ENCODE measurements around the gene MAST1.
A peak's percentile ranks its signal among the peaks of the same experiment; 100 is the strongest.
"Not testable (repeated sequence)": the region's sequence is repeated elsewhere in the genome, so short reads cannot be mapped to it uniquely, and the experiment has no call there.

Gene MAST1

DNA sequence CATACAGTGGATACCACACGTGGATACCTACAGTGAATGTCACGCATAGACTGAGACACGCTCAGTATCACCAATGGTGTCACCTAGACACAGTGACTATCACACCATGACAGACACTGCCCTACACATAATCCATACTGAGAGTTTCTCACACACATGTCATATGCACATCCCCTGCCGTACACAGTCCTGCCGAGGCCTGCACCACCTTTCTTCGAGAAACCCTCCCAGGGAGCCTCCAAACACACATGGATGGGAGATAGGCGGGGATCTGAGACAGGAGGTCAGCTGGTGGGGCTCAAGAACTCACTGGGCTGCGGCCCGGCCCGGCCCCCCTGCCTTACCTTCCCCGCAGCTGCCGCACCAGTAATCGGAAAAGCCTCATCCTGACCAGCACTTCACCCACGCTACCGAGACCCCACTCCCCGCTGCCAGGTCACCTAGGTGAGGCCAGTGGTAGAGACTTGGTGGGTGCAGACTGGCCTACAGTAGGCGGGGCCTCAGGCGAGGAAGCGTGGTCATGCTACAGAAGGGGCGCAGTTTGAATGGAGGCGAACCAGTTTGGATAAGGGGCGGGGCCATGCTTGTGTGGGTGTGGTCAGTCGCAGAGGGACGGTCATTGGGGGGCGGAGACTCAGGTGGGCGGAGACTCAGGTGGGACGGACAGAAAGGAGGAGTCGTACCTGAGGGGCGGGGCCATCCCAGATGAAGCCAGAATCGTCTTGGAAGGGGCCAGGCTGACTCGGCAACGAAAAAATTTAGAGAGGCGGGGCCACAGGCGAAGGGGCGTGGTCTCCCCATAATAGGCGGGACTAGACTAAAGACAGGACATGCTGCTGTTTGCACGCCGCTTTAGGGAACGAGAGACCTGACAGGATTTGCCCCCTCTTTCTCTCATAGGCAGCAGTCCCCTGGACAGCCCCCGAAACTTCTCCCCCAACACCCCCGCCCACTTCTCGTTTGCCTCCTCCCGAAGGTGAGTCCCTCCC is 2.1 kb downstream of the MAST1 start:
- peak; percentile 88 for DNase-seq (ENCODE audit: low spot score)

DNA sequence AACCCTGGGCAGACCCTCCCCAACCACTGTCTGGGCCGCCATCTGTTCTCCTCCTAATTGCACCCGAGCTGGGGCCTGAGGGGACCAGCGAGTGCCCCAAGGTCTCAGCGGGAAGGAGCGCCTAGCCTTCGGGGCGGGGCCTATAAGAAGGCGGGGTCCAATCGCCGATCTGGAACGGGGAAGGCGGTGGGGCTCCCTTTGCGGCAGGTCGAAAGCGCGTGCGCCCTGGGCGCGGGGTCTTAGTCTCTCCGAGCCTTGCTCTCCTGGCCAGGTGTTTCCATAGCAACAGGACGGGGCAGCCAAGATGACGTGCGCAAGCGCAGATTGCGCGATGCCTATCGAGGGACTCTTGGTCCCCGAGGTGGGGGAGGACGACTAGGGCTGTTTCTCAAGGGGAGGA is 2.8 kb downstream of the MAST1 start:
- peak; percentile 52 for DNase-seq (ENCODE audit: low spot score)

DNA sequence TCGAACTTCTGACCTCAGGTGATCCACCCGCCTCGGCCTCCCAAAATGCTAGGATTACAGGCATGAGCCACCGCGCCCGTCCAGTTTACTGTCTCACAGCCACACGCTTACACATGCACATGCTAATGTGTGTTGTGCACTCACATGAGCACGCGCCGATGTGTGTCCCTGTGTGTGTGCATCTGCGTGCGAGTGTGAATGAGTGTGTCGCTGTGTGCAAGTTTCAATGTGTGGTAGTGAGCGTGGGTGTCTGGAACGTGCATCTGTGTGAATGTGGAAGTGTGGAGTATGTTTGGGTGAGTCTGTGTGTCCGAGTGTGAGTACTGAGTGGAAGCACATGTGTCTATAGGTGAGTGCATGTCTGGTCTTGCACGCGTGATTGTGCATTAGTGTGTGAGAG is 4.2 kb downstream of the MAST1 start:
- DNase-seq (ENCODE audit: low spot score) = no peak

DNA sequence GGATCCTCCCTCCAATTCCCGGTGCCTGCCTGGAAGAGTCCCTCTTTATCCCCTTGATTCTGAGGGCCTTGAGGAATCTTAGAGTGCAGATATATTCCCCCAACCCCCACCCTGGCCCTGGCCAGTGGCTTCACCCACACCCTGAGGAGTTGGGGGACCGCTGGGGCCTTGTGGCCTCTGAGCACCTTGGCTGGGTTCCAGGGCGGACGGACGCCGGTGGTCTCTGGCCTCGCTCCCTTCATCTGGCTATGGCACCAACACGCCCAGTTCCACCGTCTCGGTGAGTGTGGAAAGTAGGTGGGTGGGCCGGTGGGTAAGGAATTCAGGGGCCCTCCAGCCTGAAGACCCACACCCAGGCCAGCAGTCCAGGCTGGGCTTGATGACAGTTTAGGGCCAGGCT is 5.0 kb downstream of the MAST1 start:
- DNase-seq (ENCODE audit: low spot score) = no peak

DNA sequence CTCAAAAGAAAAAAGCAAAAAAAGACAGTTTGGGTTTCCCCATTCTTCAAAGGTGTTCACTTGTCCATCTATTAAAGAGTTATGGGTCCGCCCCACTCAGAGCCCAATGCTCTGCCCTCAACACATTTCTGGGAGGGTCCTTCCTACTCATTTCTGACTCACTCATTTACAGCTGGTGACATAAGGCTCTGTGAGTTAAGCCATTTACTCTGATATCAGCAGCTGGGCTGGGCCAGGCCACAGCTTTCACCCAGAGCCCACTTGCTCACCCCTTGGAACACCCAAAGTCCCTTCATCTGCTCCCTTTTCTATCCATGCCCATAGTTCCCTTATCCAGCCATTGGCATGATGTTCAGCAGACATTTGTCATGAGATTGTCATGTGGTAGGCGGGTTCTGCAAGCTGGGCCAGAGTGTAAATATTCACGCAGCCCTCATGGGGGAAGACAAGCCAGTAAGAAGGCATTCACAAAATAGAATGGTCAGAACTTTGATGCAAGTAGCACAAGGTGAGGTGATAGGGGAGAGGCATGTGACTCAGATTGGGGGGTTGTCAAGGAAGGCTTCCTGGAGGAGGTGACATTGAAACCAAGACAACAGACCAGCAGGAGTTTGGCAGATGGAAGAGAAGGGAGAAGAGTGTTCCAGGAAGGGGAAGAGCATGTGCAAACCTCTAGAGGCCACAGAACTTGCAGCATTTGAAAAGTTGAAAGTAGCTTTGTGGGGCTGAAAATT is 5.9 kb downstream of the MAST1 start:
- DNase-seq (ENCODE audit: low spot score) = no peak

DNA sequence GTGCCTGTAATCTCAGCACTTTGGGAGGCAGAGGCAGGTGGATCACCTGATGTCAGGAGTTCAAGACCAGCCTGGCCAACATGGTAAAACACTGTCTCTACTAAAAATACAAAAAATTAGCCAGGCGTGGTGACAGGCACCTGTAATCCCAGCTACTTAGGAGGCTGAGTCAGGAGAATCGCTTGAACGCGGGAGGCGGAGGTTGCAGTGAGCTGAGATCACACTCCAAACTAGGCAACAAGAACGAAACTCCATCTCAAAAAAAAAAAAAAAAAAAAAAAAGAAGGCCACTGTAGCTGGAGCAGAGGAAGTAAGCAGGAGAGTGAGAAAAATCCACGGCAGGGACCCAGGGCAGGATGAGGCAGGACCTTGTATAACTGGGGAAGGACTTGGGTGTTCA is 8.3 kb downstream of the MAST1 start:
- not testable (repeated sequence) for DNase-seq (ENCODE audit: low spot score)

DNA sequence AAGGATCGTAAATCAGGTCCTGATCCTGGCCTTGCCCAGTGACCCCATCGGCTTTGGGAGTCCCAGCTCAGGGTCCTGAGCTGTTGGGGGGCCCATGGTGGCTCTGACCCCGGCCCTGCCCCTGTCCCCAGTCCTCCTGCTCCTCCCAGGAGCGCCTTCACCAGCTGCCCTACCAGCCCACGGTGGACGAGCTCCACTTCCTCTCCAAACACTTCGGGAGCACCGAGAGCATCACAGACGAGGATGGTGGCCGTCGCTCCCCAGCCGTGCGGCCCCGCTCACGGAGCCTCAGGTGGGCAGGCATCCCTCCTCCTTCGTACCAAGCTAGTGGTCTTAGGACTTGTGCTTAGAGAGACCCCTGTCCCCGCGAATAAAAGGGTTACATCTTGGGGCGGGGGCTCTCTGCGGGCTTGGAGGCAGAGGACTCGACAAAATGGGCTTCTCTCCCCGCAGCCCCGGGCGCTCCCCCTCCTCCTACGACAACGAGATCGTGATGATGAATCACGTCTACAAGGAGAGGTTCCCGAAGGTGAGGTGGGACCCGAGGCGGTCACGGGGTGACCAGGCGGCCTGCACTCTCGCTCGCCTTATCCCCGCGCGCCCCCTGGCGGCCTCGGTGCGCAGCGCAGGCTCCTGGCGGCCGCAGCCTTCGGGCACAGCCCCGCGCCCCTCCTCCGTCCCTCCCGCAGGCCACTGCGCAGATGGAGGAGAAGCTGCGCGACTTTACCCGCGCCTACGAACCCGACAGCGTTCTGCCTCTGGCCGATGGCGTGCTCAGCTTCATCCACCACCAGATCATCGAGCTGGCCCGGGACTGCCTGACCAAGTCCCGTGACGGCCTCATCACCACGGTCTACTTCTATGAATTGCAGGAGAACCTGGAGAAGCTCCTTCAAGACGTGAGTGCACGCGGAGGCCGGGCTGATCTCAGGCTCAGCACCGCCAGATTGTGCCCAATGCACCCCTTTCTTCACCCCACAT is 9.1 kb downstream of the MAST1 start:
- DNase-seq (ENCODE audit: low spot score) = peak; percentile 80

DNA sequence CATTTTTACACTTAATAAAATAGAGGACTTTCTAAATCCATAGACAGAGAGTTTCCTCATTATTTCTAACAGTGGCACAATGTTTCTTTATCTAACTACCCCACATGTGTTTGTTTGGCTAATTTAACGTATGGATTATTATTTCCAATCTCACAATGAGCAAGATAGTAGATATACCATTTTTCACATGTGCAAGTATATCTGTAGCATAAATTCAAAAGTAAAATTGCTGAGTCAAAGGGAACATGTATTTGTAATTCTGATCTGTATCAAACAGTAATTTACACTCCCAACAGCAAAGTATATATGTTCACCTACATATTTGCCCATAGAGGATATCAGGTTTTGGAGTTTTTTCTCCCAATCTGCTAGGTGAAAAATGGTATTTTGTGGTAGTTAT is 18.3 kb downstream of the MAST1 start:
- DNase-seq (ENCODE audit: low spot score) = no peak

DNA sequence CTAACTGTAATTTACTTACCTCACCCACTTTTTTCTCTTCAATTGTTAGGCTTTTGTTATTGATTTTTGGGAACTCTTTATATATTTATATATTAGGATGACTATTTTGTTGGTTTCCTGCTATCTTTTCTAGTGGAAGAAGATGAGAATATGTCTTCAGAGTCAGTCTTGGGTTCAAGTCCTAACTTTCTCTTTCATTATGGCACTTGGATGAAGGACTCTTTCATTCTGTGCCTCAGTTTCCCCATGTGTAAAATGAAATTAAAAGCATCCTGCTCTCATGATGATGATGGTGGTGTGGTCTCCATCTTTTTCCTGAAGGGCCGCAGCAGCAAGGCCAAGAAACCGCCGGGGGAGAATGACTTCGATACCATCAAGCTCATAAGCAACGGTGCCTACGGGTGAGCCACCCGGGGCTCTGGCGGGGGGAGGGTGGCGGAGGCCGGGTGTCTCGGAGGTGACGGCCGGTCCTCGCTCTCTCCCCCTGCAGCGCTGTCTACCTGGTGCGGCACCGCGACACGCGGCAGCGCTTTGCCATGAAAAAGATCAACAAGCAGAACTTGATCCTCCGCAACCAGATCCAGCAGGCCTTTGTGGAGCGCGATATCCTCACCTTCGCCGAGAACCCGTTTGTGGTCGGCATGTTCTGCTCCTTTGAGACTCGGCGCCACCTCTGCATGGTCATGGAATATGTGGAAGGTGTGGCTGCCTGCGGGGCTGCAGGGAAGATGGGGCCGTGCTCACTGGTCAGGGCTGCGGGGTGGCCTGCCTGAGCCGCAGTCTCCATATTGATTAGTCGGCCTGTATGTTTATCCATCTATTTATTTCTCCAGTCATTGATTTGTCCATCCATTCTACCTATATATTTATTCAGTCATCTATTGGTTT is 20.0 kb downstream of the MAST1 start:
- DNase-seq (ENCODE audit: low spot score) = no peak

DNA sequence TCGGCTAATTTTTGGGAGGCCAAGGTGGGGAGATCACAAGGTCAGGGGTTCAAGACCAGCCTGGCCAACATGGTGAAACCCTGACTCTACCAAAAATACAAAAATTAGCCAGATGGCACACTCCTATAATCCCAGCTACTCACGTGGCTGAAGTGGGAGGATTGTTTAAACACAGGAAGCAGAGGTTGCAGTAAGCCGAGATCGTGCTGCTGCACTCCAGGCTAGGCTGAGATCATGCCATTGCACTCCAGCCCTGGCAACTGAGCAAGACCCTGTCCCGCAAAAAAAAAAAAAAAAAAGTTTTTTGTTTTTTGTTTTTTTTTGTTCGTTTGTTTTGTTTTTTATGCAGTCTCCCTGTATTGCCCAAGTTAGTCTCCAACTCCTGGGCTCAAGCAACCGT is 21.2 kb downstream of the MAST1 start:
- DNase-seq (ENCODE audit: low spot score) = no peak

DNA sequence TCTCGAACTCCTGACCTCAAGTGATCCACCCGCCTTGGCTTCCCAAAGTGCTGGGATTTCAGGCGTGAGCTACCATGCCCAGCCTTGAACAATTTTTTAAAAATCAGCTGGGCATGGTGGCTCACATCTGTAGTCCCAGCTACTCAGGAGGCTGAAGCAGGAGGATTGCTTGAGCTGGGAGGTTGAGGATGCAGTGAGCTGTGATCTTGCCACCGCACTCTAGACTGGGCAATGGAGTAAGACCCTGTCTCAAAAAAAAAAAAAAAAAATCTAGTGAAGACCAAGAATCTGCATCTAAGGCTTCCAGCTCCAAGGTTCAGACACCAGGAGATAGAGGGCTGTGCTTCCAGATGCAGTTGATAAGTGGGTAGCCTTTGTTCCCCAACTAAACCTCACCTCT is 25.8 kb downstream of the MAST1 start:
- DNase-seq (ENCODE audit: low spot score) = no peak

DNA sequence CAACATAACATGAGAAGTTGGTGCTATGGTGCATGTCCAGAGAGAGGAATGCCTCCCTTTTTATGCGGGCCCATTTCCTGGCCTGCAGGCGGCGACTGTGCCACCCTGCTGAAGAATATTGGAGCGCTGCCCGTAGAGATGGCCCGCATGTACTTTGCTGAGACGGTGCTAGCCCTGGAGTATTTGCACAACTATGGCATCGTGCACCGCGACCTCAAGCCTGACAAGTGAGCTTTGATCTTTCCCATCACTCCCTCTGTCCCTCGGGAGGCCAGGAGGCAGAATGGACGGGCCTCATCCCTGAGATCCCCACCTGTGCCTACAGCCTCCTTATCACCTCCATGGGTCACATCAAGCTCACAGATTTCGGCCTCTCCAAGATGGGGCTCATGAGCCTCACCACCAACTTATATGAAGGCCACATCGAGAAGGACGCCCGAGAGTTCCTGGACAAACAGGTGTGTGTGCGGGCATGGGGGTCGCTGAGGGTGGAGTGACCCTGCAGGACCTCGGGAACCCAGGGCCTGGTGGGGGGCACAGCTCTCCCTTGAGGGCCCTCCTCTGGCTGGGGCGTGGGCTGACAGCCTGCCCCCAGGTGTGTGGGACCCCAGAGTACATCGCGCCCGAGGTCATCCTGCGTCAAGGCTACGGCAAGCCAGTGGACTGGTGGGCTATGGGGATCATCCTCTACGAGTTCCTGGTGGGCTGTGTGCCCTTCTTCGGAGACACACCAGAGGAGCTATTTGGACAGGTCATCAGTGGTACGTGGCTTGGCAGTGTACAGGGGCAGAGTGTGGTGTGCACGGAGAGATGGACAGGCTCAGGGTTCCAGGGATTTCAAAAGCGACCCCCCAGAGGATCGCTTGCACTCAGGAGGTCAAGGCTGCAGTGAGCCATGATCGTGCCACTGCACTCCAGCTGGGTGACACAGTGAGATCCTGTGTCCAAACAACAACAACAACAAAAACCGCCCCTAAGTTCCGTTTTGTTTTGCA is 26.7 kb downstream of the MAST1 start:
- peak; percentile 49 for DNase-seq (ENCODE audit: low spot score)

DNA sequence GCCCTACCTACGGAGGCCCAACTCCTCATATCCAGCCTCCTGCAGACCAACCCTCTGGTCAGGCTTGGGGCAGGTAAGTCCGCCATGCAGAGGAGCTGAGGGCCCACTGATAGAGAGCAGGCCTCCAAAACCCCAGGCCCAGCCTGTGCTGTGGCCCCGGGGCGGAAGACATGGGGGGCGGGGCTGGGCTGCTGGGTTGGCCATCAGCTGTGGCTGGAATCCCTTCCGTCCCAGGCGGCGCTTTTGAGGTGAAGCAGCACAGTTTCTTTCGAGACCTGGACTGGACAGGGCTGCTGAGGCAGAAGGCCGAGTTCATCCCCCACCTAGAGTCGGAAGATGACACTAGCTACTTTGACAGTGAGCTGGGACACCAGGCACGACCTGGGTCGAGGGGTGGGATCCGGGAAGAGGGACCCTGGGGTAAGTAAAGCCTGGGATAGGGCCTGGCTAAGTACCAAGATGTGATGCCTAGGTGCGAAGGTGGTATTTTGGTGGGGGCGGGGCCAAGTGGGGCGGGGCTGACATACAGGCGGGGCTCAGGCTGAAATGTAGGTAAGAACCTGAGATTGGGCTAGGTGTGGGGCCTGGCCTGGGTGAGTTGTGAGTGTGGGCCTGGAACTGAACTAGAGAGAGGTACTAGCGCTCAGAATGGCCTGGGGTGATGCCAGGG is 27.6 kb downstream of the MAST1 start:
- no peak for DNase-seq (ENCODE audit: low spot score)

DNA sequence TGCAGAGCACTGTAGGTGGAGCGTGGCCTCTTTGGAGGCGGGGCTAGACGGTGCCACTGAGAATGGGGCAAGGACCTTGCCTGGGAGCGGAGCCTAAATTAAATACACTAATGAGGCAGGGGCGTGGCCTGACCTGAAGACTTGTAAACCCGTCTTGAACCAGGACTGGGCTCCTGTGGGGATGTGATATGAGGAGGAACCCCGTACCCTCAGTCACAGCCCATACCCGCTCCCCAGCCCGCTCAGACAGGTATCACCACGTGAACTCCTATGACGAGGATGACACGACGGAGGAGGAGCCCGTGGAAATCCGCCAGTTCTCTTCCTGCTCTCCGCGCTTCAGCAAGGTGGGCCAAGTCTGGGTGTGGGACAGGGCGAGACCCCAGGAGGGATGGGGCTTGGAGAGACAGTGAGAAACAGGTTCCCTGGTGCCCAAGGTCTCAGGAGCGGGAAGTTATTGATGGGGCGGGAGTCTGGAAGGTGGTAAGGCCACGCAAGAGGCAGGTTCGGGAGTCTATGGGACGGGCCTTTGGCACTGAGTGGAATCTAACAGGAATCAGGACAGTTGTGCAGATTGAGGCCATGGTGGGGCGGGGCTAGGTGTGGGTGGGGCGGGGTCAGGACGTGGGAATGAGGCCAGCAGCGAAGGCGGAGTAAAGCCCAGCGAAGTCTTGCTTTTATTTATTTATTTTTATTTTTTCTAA is 28.3 kb downstream of the MAST1 start:
- no peak for DNase-seq (ENCODE audit: low spot score)

DNA sequence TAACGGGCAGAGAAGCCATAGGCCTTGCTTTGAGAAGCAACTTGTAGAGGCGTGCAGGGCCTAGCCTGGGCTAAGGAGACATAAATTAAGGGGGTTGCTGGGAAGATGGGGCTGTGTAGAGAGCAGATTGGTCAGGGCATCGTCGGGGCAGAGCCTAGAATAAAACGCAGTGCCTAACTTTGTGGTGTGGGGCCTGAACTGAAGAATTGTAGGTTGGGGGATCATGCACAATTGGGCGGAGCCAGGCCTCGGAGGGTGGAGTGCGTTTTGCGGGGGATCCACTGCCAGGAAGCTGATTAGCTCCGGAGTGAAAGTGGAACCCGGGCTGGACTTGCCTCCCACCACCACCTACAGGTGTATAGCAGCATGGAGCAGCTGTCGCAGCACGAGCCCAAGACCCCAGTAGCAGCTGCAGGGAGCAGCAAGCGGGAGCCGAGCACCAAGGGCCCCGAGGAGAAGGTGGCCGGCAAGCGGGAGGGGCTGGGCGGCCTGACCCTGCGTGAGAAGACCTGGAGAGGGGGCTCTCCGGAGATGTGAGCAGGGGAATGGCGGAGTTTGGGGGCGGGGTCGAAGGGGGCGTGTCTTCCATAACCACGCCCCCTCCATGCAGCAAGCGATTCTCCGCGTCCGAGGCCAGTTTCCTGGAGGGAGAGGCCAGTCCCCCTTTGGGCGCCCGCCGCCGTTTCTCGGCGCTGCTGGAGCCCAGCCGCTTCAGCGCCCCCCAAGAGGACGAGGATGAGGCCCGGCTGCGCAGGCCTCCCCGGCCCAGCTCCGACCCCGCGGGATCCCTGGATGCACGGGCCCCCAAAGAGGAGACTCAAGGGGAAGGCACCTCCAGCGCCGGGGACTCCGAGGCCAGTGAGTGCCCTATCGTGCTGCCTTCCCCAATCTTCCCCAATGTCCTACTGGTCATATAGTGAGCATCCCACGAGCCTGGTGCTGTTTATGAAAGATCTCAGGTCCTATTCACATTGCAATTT is 29.1 kb downstream of the MAST1 start:
- DNase-seq (ENCODE audit: low spot score) = peak; percentile 72

DNA sequence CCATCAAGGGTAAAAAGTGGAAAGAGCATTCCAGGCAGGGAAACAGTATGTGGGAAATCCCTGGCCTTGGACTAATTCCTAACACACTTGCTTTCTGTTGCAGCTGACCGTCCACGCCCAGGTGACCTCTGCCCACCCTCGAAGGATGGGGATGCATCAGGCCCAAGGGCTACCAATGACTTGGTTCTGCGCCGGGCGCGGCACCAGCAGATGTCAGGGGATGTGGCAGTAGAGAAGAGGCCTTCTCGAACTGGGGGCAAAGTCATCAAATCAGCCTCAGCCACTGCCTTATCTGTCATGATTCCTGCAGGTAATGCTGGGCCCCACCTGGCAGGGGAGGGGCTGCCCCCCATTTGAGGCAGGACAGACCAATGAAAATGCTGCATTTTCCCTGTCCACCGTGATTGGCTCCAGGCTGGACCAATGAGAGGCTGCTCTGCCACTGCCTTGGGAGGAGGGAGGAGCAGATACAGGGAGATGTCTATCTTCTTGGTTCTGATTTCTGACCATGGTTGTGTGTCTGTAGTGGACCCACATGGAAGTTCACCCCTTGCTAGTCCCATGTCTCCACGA is 30.3 kb downstream of the MAST1 start:
- no peak for DNase-seq (ENCODE audit: low spot score)

DNA sequence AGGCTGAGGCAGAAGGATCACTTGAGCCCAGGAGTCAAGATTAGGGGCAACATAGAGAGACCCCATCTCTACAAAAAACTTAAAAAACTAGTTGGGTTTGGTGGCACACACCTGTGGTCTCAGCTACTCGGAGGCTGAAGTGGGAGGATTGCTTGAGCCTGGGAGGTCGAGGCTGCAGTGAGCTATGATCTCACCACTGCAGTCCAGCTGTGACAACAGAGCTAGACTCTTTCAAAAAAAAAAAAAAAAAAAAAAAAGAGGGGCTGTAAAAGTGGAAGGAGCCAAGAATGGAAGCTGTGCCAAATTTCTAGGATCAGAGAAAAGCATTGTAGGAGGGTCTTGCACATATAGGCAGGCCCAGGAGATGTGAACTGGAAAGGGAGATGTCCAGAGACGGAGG is 33.4 kb downstream of the MAST1 start:
- DNase-seq (ENCODE audit: low spot score) = no peak

Data from hematopoietic multipotent progenitor cell treated with erythropoietin and hydrocortisone succinate and interleukin-3 and kit ligand, for 15 days (in vitro differentiated cells).